NCI-H226 (cell line): ENCODE data around the gene PHLDB2.

Experiments
- DNase-seq: peaks from one replicate; pipeline ENCODE4 v3.0.0-alpha.2; 2015

Gene PHLDB2

GRCh38 chr3:111928613-111929012 is 69.5 kb downstream of the PHLDB2 start:
- no peak for DNase-seq

GRCh38 chr3:111929484-111929883 is 70.4 kb downstream of the PHLDB2 start:
- DNase-seq = no peak

- DNase-seq = no peak
These were observed 73.9 kb downstream of the PHLDB2 start for GRCh38 chr3:111932946-111933345.

GRCh38 chr3:111936191-111936841 is 77.3 kb downstream of the PHLDB2 start:
- peak; percentile 56 for DNase-seq

GRCh38 chr3:111936967-111937366 is 77.9 kb downstream of the PHLDB2 start:
- no peak for DNase-seq

- DNase-seq = no peak
These were observed 78.8 kb downstream of the PHLDB2 start for GRCh38 chr3:111937871-111938270.

- no peak for DNase-seq
These were observed 80.8 kb downstream of the PHLDB2 start for GRCh38 chr3:111939873-111940272.

GRCh38 chr3:111943533-111943932 is 84.5 kb downstream of the PHLDB2 start:
- no peak for DNase-seq

GRCh38 chr3:111944372-111944771 is 85.3 kb downstream of the PHLDB2 start:
- DNase-seq = no peak

- no peak for DNase-seq
These were observed 88.2 kb downstream of the PHLDB2 start for GRCh38 chr3:111947231-111947630.

GRCh38 chr3:111948786-111949185 is 89.7 kb downstream of the PHLDB2 start:
- DNase-seq = no peak

GRCh38 chr3:111949712-111950111 is 90.6 kb downstream of the PHLDB2 start:
- DNase-seq = no peak

GRCh38 chr3:111951032-111951431 is 92.0 kb downstream of the PHLDB2 start:
- DNase-seq = no peak

GRCh38 chr3:111952086-111952485 is 93.0 kb downstream of the PHLDB2 start:
- DNase-seq = no peak

- DNase-seq = no peak
These were observed 93.9 kb downstream of the PHLDB2 start for GRCh38 chr3:111952866-111953450.

GRCh38 chr3:111954228-111954990 is 95.3 kb downstream of the PHLDB2 start:
- DNase-seq = no peak

GRCh38 chr3:111955876-111956275 is 96.8 kb downstream of the PHLDB2 start:
- no peak for DNase-seq

GRCh38 chr3:111956449-111956848 is 97.4 kb downstream of the PHLDB2 start:
- DNase-seq = no peak

- DNase-seq = no peak
These were observed 98.1 kb downstream of the PHLDB2 start for GRCh38 chr3:111956995-111957734.

GRCh38 chr3:111961461-111962164 is 102.5 kb downstream of the PHLDB2 start:
- no peak for DNase-seq

GRCh38 chr3:111963424-111963823 is 104.4 kb downstream of the PHLDB2 start:
- peak; percentile 60 for DNase-seq

GRCh38 chr3:111965484-111965883 is 106.4 kb downstream of the PHLDB2 start:
- DNase-seq = no peak

- DNase-seq = no peak
These were observed 108.0 kb downstream of the PHLDB2 start for GRCh38 chr3:111967068-111967467.
